Medulla oblongata (tissue), 1 donor: ENCODE measurements around the gene FCHSD1.
A peak's percentile ranks its signal among the peaks of the same experiment; 100 is the strongest.

Source experiments
- DNase-seq: peaks from one replicate; pipeline ENCODE4 v3.0.0-alpha.2; 2015; ENCODE audit errors: extremely low spot score

FCHSD1 gene

DNA sequence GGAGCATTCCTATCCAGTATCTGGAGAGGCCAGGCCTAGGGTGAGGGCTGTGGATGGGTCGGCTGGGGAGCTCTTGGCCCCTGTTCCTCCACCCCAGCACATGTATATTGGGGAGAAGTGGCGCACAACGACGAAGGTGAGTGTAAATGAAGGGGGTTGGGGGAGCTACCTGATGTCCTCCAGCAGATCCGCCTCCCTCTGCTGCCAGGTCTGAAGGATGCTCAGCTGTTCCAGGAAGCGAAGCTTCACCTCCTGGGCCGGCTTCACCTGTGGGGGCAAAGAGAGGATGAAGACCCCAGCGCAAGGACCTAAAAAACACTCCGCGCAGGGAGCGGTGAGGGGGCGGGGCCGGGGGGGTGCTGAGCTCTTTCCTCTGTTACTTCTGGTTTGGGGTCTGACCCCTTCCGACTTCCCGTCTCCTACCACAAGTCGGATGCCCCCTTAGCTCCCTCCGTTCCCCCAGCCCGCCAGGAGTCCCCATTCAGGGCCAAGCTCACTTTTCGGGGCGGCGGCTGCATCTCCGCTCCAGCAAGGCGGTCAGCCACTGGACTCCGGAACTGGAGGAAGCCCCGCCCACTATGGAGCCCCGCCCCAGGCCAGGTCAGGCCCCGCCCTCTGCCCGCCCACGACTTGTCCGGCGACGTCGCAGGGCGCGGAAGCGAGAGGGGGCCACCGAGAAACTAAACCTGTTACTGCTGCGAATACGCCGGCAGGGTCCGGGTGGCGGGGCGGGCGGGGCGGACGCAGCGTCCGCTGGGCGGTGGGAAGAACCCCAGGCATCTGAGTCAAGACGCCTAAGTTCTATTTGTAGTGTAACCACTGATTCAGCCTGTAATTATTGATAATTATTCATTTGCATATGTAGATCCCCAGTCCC is at the start of gene FCHSD1:
Gene FCHSD1 (minus strand): TSS at position 568 of the 877 bp plus-strand sequence. CDS start 50 bp downstream, at position 518.
- peak; percentile 86 for DNase-seq

GRCh38 chr5:141697586-141697985 is 46.4 kb upstream of the FCHSD1 start:
- no peak for DNase-seq

DNA sequence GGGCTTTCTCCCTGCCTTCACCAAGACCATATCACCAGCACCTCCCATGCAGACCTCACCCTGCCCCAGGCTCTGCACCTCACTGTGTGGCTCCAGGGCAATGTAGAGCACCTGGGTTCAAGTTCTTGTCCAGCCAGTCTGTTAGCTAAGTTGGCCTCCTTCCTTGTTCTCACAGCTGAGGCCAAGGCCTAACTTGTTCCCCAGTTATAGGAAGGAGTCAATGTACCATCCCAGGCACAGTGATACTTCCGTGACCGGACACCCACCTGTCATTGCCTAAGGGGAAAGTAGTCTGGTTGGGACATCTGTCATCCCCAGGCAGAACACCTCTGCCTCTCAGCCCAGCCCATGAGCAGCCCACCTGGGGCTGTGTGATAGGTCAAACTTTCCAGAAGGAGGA is 45.2 kb upstream of the FCHSD1 start:
- no peak for DNase-seq

- DNase-seq, result no peak
These were observed 44.5 kb upstream of the FCHSD1 start for GRCh38 chr5:141695627-141696215.

GRCh38 chr5:141694479-141694878 is 43.3 kb upstream of the FCHSD1 start:
- DNase-seq, result no peak

DNA sequence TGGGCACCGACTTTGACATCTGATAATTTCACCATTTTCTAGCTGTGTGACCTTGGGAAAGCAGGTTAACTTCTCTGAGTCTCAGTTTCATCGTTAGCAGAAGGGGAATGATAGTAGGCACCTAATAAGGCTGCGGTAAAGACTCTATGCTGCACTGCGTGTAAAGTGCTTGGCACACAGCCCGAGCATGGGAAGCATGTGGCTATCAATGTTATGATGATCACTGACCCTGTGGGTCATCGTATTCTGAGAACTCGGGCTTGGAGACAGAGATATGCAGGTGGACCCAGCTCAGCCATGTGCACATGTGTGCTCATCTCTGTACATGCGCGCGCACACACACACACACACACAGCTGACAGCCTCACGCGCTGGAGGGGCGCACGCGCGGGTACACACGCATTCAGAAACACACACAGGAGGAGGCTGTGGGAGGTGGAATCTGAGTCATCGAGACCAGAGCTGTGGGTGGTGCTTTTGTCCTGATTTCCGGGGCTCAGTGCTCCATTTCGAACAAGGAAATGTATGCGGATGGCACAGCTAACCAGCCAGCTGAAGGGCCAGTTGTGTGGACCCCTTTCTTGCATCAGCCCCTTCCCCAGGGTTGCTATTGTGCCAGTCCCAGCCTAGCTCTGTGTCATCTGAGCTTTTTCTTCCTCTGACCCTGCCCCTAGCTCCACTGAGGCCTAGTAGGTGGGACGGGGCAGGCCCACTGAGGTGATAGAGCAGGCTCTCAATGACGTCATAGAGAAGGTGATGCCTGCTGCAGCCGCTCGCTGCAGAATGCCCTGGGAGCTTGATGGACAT is 41.9 kb upstream of the FCHSD1 start:
- no peak for DNase-seq

- no peak for DNase-seq
These were observed 41.3 kb upstream of the FCHSD1 start for GRCh38 chr5:141692533-141692888.

DNA sequence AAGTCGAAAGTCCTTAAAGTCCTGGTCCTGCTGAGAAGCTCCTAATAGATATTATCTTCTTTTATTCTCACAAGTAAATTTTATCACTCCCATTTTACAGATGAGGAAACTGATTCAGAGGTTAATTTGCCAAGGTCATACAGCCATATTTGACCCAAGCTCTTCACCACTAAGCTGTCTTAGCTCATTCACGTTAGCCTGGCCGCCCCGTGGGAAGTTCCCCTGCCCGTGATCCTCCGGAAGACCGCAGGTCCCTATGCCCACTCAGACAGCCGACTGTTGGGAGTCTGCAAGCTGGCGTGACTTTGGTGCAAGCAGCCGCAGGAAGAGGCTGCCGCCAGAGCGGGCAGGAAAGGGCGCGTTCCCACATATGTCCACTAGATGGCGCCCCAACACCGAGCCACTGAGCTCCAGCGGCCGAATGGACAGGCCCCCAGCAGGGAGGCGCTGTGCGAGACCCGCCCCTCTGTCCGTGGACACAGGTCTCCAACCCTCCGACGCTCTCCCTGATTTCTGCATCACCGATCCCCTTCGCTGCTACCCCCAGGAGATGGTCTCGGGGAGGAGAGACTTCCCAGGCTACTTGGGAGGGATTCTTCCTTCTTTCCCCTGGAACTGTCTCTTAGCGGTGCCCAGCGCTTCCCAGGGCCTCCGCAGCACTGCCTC is 40.8 kb upstream of the FCHSD1 start:
- peak; percentile 86 for DNase-seq

GRCh38 chr5:141691286-141691866 is 40.2 kb upstream of the FCHSD1 start:
- no peak for DNase-seq

DNA sequence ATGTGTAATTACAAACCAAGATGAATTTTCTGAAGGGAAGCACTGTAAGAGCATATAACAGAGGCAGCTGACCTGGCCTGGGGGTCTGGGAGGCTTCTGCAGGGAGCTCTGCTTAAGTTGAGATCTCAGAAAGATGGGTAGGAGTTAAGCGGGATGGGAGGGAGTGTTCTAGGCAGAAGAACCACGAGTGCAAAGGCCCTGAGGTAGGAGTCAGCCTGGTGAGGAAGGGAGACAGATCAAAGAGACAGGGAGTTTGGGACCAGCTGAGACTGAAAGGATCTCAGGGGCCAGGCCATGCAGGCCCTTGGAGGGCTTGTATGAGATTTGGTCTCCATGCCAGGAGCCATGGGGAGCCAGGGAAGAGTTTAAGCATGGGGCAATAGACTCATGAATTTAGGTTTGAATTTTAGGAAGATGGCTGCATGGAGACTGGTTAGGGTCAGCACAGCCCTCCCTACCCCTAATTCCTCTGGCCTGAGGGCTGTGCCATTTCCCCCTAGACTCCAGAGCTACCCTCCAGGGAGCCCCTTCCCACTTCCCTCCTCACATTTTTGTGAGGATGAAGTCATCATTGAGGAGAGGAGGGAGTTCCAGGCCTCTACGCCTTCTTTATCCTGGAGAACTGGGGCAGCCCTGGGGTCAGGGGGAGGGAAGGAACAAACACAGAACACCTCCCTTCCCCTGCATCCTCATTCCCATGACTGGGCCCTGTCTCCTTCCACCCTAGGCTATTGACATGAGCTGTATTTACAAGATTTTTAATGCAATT is 35.6 kb upstream of the FCHSD1 start:
- no peak for DNase-seq

- DNase-seq, result no peak
These were observed 34.4 kb upstream of the FCHSD1 start for GRCh38 chr5:141685591-141685990.

GRCh38 chr5:141683596-141684141 is 32.5 kb upstream of the FCHSD1 start:
- DNase-seq, result no peak

DNA sequence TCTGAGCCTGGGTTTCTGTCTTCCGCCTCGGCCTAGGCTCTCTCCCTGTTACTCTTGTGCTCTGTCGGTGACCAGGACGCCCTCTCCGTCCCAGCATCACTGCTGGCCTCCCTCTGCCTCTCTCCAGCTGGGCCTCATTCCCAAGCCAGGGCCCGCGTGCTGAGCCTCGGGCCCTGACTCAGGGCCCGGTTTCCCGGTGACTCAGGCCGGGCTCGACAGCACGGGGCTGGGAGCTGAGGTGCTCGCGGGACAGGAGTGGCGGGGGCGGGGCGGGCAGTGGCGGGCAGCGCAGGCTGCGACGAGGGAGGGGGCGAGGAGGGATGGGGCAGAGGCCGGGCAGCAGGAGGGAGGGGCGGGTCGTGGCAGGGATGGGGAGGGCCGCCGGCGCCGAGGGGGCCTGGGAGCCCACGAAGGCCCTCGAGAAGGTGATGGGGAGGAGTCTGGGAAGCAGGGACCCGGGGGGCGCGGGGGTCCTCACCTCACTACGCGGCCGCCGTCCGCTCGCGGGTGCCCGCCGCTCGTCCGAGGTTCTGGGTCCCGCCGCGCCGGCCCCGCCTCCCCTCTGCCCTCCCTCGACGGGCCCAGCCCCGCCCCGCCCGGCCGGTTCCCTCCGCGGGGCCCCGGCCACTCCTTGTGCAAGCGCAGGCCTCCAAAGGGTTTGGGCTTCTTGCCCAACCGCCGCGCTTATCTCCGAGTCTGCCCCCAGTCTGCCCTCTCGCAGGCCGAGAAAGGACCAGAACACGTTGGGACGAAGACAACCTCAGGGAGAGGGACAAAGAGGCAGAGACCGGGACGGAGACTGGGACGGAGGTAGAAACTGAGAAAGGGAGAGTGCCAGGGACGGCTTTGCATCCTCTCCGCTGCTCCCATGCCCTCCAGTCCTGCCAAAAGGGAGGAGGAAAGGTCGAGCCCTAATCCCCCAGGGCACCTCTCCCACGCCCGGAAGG is 30.8 kb upstream of the FCHSD1 start, which contains the start of gene ARAP3:
Gene ARAP3 (minus strand): TSS at position 536 of the 947 bp plus-strand sequence. CDS start 1,744 bp downstream, outside the sequence.
- DNase-seq, result peak; percentile 57

DNA sequence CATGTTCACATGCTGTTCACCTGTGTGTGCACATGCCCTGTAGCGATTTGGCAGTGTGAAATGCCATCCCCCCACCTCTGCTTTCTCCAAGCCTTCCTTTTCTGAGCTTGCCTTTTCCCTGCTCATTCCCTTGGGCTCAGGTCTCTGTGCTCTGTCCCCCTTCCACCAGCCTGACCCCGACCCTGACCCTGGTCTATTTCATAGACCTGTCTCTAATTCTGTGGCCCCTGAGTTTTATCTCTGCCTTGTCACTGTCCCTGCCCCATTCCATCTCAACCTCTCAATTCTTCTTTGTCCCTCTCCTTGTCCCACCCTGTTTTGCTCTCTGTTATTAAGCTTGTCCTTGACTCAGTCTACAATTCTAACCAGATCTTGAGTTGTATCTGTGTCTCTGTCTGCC is 30.1 kb upstream of the FCHSD1 start:
- DNase-seq, result no peak

DNA sequence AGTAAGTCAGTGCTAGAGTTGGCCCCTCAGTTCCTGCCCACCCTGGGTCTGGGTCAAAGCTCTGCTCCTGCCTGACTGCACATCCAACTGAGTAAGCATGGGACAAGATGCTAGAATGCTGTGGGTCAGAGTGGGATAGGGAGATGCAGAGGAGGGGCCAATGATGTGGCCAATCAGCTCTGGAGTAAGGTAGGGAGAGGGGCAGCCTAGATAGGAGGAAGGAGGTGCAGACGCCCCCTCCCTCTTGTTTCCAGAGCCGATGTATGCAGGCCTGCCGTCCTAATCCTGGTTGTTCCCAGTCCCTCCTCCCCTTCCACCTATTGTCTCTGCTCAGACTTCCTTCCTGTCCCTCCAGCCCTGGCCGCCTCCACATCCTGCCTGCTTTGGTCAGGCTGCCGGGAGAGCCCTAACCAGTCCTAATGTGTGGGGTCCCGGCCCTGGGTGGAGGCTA is 29.6 kb upstream of the FCHSD1 start:
- DNase-seq, result no peak

DNA sequence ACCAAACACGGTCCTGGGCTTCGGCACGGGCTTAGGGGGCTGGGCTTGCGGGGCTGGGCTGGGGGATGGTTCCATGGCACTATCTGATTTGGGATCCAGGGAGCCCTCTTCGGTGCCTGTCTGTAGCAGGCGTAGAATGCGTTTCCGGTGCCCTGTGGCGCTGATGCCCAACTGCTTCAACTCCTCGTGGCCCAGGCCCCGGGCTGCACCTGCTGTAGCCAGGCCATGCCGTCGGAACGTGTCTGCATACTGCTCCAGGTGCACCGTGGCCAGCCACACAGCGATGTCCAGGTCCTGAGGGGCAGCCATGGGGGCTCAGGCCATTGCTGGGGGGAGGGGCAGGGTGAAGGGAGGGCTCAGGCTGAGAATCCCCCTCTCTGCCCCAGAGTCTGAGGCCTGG is 29.0 kb upstream of the FCHSD1 start:
- DNase-seq, result no peak

DNA sequence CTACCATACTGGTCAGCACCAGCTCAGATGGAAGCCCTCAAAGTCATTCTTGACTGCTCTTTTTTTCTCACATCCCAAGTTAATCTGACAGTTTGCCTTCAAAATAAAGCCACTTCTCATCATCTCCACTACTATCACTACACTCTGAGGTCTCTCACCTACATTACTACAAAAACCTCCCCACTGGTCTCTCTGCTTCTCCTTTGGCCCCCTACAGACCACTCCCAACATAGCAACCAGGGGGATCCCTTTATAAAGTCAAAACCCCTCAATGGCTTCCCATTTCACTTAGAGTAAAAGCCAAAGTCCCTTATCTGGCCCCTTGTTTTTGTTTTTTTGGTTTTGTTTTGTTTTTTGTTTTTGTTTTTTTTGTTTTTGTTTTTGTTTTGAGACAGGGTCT is 26.2 kb upstream of the FCHSD1 start:
- no peak for DNase-seq

DNA sequence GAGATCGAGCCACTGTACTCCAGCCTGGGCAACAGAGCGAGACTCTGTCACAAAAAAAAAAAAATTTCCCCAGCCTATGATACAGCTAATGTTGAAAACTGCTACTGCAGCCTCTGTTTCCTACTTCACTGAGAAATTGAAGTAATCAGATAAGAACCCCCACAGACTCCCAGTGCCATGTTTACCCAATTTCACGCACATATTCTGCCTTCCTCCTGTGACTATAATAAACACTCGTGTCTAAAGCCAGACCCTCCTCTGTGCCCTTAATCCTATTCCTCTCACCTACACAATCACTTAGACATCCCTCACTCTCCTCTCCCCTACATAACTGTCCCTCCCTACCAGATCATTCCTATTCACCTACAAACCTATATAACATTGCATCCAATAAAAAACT is 24.5 kb upstream of the FCHSD1 start:
- DNase-seq, result no peak

- no peak for DNase-seq
These were observed 23.5 kb upstream of the FCHSD1 start for GRCh38 chr5:141674747-141675146.
